Measurements from ENCODE around the gene OVCH1. TPM values are rescaled to one million over a fixed set of nuclear protein-coding genes. Genes with fewer than 3 reads are reported as not detected.
"Not testable (repeated sequence)": the region's sequence is repeated elsewhere in the genome, so short reads cannot be mapped to it uniquely, and the experiment has no call there.

Gene OVCH1
- total RNA-seq, 1 donor from 2014 or later = not detected

- no peak overlapping the region for H3K4me3 ChIP-seq (ENCODE audit: low read depth, low read length)
- FAIRE-seq (no peak), DNase-seq (ENCODE audit: low read depth) (no peak)
- TF ChIP-seq CTCF (IDR thresholded peaks at IDR 0.05; ENCODE audit: insufficient read depth, low read length, severe bottlenecking) = no peak
- H3K27me3 ChIP-seq (ENCODE audit: control insufficient read depth, insufficient read depth, low read length) = no peaks in the 10 kb centered on the region
- no peaks in the 10 kb centered on the region for H3K36me3 ChIP-seq (ENCODE audit: control insufficient read depth, insufficient read depth, low read length)
These were observed 95.0 kb downstream of the OVCH1 start for GRCh38 chr12:29402437-29402836.

GRCh38 chr12:29398495-29398894 lies 99.0 kb downstream of the OVCH1 start:
- Histone ChIP-seq H3K4me3 (ENCODE audit: low read depth, low read length) (no peak overlapping the region), H3K36me3 (ENCODE audit: control insufficient read depth, insufficient read depth, low read length) (no peaks in the 10 kb centered on the region), H3K27me3 (ENCODE audit: control insufficient read depth, insufficient read depth, low read length) (no peaks in the 10 kb centered on the region)
- DNase-seq (ENCODE audit: low read depth) = no peak
- no peak for TF ChIP-seq CTCF (IDR thresholded peaks at IDR 0.05; ENCODE audit: insufficient read depth, low read length, severe bottlenecking)
- FAIRE-seq = no peak

GRCh38 chr12:29396774-29397173 lies 100.7 kb downstream of the OVCH1 start:
- no peaks in the 10 kb centered on the region for H3K36me3 ChIP-seq (ENCODE audit: control insufficient read depth, insufficient read depth, low read length)
- H3K4me3 ChIP-seq (ENCODE audit: low read depth, low read length) = no peak overlapping the region
- no peak for TF ChIP-seq CTCF (IDR thresholded peaks at IDR 0.05; ENCODE audit: insufficient read depth, low read length, severe bottlenecking)
- DNase-seq (ENCODE audit: low read depth) (peak; percentile 71), FAIRE-seq (no peak)
- H3K27me3 ChIP-seq (ENCODE audit: control insufficient read depth, insufficient read depth, low read length) = no peaks in the 10 kb centered on the region

- no peak for FAIRE-seq
- no peaks in the 10 kb centered on the region for H3K27me3 ChIP-seq (ENCODE audit: control insufficient read depth, insufficient read depth, low read length)
- H3K4me3 ChIP-seq (ENCODE audit: low read depth, low read length) = no peak overlapping the region
- no peak for TF ChIP-seq CTCF (IDR thresholded peaks at IDR 0.05; ENCODE audit: insufficient read depth, low read length, severe bottlenecking)
- no peaks in the 10 kb centered on the region for H3K36me3 ChIP-seq (ENCODE audit: control insufficient read depth, insufficient read depth, low read length)
- DNase-seq (ENCODE audit: low read depth) = no peak
These were observed 102.1 kb downstream of the OVCH1 start for GRCh38 chr12:29395356-29395755.

GRCh38 chr12:29390419-29390818 lies 107.1 kb downstream of the OVCH1 start:
- peak; percentile 58 for DNase-seq (ENCODE audit: low read depth)
- H3K4me3 ChIP-seq (ENCODE audit: low read depth, low read length); H3K36me3 ChIP-seq (ENCODE audit: control insufficient read depth, insufficient read depth, low read length); H3K27me3 ChIP-seq (ENCODE audit: control insufficient read depth, insufficient read depth, low read length); FAIRE-seq: not testable (repeated sequence)

GRCh38 chr12:29389295-29389919 lies 108.1 kb downstream of the OVCH1 start:
- FAIRE-seq = no peak
- Histone ChIP-seq H3K36me3 (ENCODE audit: control insufficient read depth, insufficient read depth, low read length) (no peaks in the 10 kb centered on the region), H3K4me3 (ENCODE audit: low read depth, low read length) (no peak overlapping the region), H3K27me3 (ENCODE audit: control insufficient read depth, insufficient read depth, low read length) (no peaks in the 10 kb centered on the region)
- no peak for DNase-seq (ENCODE audit: low read depth)
- no peak for TF ChIP-seq CTCF (IDR thresholded peaks at IDR 0.05; ENCODE audit: insufficient read depth, low read length, severe bottlenecking)

- H3K27me3 ChIP-seq (ENCODE audit: control insufficient read depth, insufficient read depth, low read length); H3K36me3 ChIP-seq (ENCODE audit: control insufficient read depth, insufficient read depth, low read length); DNase-seq (ENCODE audit: low read depth); H3K4me3 ChIP-seq (ENCODE audit: low read depth, low read length); FAIRE-seq: not testable (repeated sequence)
These were observed 111.3 kb downstream of the OVCH1 start for GRCh38 chr12:29386084-29386680.

- not testable (repeated sequence) for FAIRE-seq; H3K27me3 ChIP-seq (ENCODE audit: control insufficient read depth, insufficient read depth, low read length); DNase-seq (ENCODE audit: low read depth); H3K4me3 ChIP-seq (ENCODE audit: low read depth, low read length); H3K36me3 ChIP-seq (ENCODE audit: control insufficient read depth, insufficient read depth, low read length)
These were observed 112.3 kb downstream of the OVCH1 start for GRCh38 chr12:29385194-29385593.
